ENCODE measurements around the gene SNRPA. TPM values are rescaled to one million over a fixed set of nuclear protein-coding genes. Genes with fewer than 3 reads are reported as not detected.

SNRPA gene
- total and polyA plus RNA-seq, 2 donors from 2014 or later, result 48.7 to 52.6 TPM

- no peaks in the 10 kb centered on the region for H3K27me3 ChIP-seq (ENCODE audit: control insufficient read depth, insufficient read depth, low read length)
- DNase-seq (no peak), FAIRE-seq (no peak)
- H3K9me3 ChIP-seq (ENCODE audit: control insufficient read depth in 2 of 3, insufficient read depth in 1 of 3, low read length in 3 of 3), result no peaks in the 10 kb centered on the region
- intact Hi-C loops (cut with DNase I), result no loop called here
- peaks cover 0 to 16% (median 9%) of the 10 kb centered on the region in 3 donors for H3K36me3 ChIP-seq (ENCODE audit: control insufficient read depth in 2 of 3, insufficient read depth in 3 of 3, low read length in 3 of 3)
- peaks cover under 1 to 25% (median 13%) of the 10 kb centered on the region in 3 donors for H3K4me1 ChIP-seq (ENCODE audit: control insufficient read depth in 2 of 3, insufficient read depth in 2 of 3, low read depth in 1 of 3, low read length in 3 of 3)
- H3K27ac ChIP-seq (ENCODE audit: low read depth in 2 of 2, low read length in 2 of 2), result peak overlapping the region; percentile 77 to 89
- H3K9ac ChIP-seq (ENCODE audit: low read length in 3 of 3), result peak overlapping the region in 1 of 3 donors; percentile 48
- peak overlapping the region in 2 of 3 donors; percentile 44 to 60 for H3K4me3 ChIP-seq (ENCODE audit: low read length in 3 of 3)
- TF ChIP-seq, protein P1, sequence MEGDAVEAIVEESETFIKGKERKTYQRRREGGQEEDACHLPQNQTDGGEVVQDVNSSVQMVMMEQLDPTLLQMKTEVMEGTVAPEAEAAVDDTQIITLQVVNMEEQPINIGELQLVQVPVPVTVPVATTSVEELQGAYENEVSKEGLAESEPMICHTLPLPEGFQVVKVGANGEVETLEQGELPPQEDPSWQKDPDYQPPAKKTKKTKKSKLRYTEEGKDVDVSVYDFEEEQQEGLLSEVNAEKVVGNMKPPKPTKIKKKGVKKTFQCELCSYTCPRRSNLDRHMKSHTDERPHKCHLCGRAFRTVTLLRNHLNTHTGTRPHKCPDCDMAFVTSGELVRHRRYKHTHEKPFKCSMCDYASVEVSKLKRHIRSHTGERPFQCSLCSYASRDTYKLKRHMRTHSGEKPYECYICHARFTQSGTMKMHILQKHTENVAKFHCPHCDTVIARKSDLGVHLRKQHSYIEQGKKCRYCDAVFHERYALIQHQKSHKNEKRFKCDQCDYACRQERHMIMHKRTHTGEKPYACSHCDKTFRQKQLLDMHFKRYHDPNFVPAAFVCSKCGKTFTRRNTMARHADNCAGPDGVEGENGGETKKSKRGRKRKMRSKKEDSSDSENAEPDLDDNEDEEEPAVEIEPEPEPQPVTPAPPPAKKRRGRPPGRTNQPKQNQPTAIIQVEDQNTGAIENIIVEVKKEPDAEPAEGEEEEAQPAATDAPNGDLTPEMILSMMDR (IDR thresholded peaks at IDR 0.05; ENCODE audit: borderline replicate concordance, extremely low read depth, insufficient read depth), result no peak
Observed at GRCh38 chr19:40721140-40721486, 29.9 kb upstream of the SNRPA start.

DNA sequence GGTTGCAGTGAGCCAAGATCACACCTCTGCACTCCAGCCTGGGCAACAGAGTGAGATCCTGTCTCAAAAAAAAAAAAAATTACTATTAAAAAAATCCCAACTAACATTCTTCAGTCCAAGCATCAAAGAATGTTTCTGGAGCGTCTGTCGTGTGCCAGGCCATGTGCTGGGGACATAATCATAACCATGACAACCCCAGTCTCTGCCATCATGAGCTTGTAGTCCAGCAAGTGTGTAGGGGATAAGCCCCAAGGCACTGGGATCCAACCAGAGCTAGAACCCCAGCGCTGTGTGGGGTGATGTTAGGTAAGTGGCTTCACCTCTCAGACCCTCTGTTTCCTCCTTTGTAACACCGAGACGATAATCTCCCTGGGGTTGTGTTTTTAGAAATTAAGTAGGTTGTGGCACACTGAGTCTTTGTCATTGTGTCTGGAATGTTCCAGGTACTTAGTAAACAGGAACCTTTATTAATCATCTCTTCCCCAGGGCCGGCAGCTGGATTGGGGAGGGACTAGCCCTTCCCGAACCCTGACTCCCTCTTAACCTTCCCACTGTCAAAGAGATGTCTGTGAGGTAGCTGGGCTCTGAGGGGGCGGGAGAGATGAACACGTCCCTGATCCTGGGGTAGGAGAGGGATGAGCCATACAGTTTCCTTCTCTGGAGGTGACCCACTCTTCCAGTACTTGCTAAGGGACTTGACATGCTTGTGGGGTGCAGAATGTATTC, 28.9 kb upstream of the SNRPA start:
- Histone ChIP-seq H3K27ac (ENCODE audit: low read depth in 2 of 2, low read length in 2 of 2) (no peak overlapping the region), H3K27me3 (ENCODE audit: control insufficient read depth, insufficient read depth, low read length) (no peaks in the 10 kb centered on the region), H3K9ac (ENCODE audit: low read length in 3 of 3) (no peak overlapping the region), H3K4me3 (ENCODE audit: low read length in 3 of 3) (peak overlapping the region in 1 of 3 donors; percentile 15), H3K4me1 (ENCODE audit: control insufficient read depth in 2 of 3, insufficient read depth in 2 of 3, low read depth in 1 of 3, low read length in 3 of 3) (peaks cover 0 to 22% (median 9%) of the 10 kb centered on the region in 3 donors), H3K36me3 (ENCODE audit: control insufficient read depth in 2 of 3, insufficient read depth in 3 of 3, low read length in 3 of 3) (peaks cover 0 to 23% (median 9%) of the 10 kb centered on the region in 3 donors), H3K9me3 (ENCODE audit: control insufficient read depth in 2 of 3, insufficient read depth in 1 of 3, low read length in 3 of 3) (no peaks in the 10 kb centered on the region)
- intact Hi-C loops (cut with DNase I), result no loop called here
- DNase-seq, result no peak
- no peak for FAIRE-seq
- TF ChIP-seq, protein P1 (IDR thresholded peaks at IDR 0.05; ENCODE audit: borderline replicate concordance, extremely low read depth, insufficient read depth), result no peak

- Histone ChIP-seq H3K27me3 (ENCODE audit: control insufficient read depth, insufficient read depth, low read length) (no peaks in the 10 kb centered on the region), H3K9me3 (ENCODE audit: control insufficient read depth in 2 of 3, insufficient read depth in 1 of 3, low read length in 3 of 3) (no peaks in the 10 kb centered on the region), H3K27ac (ENCODE audit: low read depth in 2 of 2, low read length in 2 of 2) (no peak overlapping the region), H3K4me3 (ENCODE audit: low read length in 3 of 3) (no peak overlapping the region), H3K4me1 (ENCODE audit: control insufficient read depth in 2 of 3, insufficient read depth in 2 of 3, low read depth in 1 of 3, low read length in 3 of 3) (peaks cover 0 to 17% (median 9%) of the 10 kb centered on the region in 3 donors), H3K36me3 (ENCODE audit: control insufficient read depth in 2 of 3, insufficient read depth in 3 of 3, low read length in 3 of 3) (peaks cover 2 to 26% (median 14%) of the 10 kb centered on the region in 3 donors), H3K9ac (ENCODE audit: low read length in 3 of 3) (no peak overlapping the region)
- no peak for FAIRE-seq
- intact Hi-C loops (cut with DNase I), result no loop called here
- no peak for DNase-seq
- TF ChIP-seq, protein P1 (IDR thresholded peaks at IDR 0.05; ENCODE audit: borderline replicate concordance, extremely low read depth, insufficient read depth), result no peak
Observed at GRCh38 chr19:40723661-40724254, 27.2 kb upstream of the SNRPA start.

All from kidney (tissue), 14 donors.